OCI-LY3 (cell line): Measurements from ENCODE around the gene UBE2E2.

Experiments
- H2AFZ ChIP-seq: fragments of 200-600, 300-600 bp; shearing (Covaris generic); 2 replicates; pipeline ENCODE4 v1.6.0; 2014; ENCODE audit warnings: antibody characterized with exemption, low read depth, low read length
- H3K27ac ChIP-seq: fragments of 200-600, 300-600 bp; sonication (generic); 2 replicates; pipeline ENCODE4 v1.5.1; 2014; ENCODE audit warnings: mild to moderate bottlenecking, low read length, moderate library complexity, mixed read lengths
- H3K27me3 ChIP-seq: fragments of 200-600, 300-600 bp; sonication (generic); 2 replicates; pipeline ENCODE4 v1.6.1; 2014; ENCODE audit warnings: low read depth, low read length, mixed read lengths
- H3K36me3 ChIP-seq: fragments of 200-600, 300-600 bp; sonication (generic); replicated peaks from 2 replicates; pipeline ENCODE3; 2014; ENCODE audit warnings: low read depth, low read length, mixed read lengths
- H3K4me1 ChIP-seq: fragments of 300-600, 200-600 bp; sonication (generic); 2 replicates; pipeline ENCODE4 v1.6.1; 2014; ENCODE audit warnings: low read length, mixed read lengths
- H3K4me2 ChIP-seq: fragments of 200-600, 300-600 bp; sonication (generic); 2 replicates; pipeline ENCODE4 v1.6.1; 2014; ENCODE audit warnings: low read length, mixed read lengths
- H3K4me3 ChIP-seq: fragments of 300-600, 200-600 bp; sonication (generic); 2 replicates; pipeline ENCODE4 v1.5.1; 2014; ENCODE audit warnings: antibody characterized with exemption, mild to moderate bottlenecking, low read length, moderate library complexity
- H3K79me2 ChIP-seq: fragments of 300-600, 200-600 bp; shearing (Covaris generic); 2 replicates; pipeline ENCODE4 v1.6.1; 2014; ENCODE audit warnings: mild to moderate bottlenecking, low read length, mixed read lengths
- H3K9ac ChIP-seq: fragments of 300-600, 200-600 bp; shearing (Covaris generic); 2 replicates; pipeline ENCODE4 v1.6.0; 2014; ENCODE audit warnings: mild to moderate bottlenecking, low read length, moderate library complexity
- H3K9me3 ChIP-seq: fragments of 200-600, 300-600 bp; shearing (Covaris generic); 2 replicates; pipeline ENCODE4 v1.6.1; 2014; ENCODE audit warnings: low read length, mixed read lengths; ENCODE audit not compliant: insufficient read depth
- H4K20me1 ChIP-seq: fragments of 200-600, 300-600 bp; sonication (generic); 2 replicates; pipeline ENCODE4 v1.6.1; 2016; ENCODE audit warnings: low read length, mixed read lengths; ENCODE audit not compliant: insufficient read depth
- CTCF ChIP-seq: fragments of 200-600, 300-600 bp; sonication (generic); IDR thresholded peaks from 2 replicates; pipeline ENCODE4 v1.5.1; 2014; ENCODE audit warnings: antibody characterized with exemption, low read length, low read depth
- EZH2phosphoT487 ChIP-seq: fragments of 200-600 bp; shearing (Covaris generic); IDR thresholded peaks from 2 replicates; pipeline ENCODE4 v1.6.1; 2018; ENCODE audit warnings: antibody characterized with exemption, mixed run types, low read depth

The UBE2E2 gene

GRCh38 chr3:23619705-23620637, 416.8 kb downstream of the UBE2E2 start:
- Histone ChIP-seq H3K79me2 (no peaks in the 10 kb centered on the region), H3K4me3 (no peak overlapping the region), H3K27me3 (no peaks in the 10 kb centered on the region), H3K9ac (no peak overlapping the region), H3K4me1 (no peaks in the 10 kb centered on the region), H3K36me3 (no peaks in the 10 kb centered on the region), H4K20me1 (no peaks in the 10 kb centered on the region), H3K4me2 (no peak overlapping the region), H3K27ac (no peak overlapping the region), H2AFZ (no peak overlapping the region), H3K9me3 (no peaks in the 10 kb centered on the region)
- no peak for TF ChIP-seq CTCF
- no peak for TF ChIP-seq EZH2phosphoT487

DNA sequence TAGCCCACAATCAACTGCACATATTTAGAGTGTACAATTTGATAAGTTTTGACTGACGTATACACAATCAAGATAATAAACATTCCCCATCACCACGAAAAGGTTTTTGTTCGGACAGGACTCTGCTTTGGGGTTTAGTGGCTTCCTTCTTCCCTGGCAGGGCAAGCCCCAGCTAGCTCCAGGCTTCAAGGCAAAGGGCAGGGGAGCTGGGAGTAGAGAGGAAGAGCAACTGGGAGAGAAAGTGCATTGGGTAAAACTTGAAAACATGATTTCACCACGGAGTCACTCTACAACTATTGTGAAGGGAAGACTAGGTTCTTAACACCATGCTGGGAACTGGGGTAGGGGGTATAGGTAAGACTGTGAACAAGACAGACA, 417.5 kb downstream of the UBE2E2 start:
- H3K9ac ChIP-seq = no peak overlapping the region
- H3K4me3 ChIP-seq = no peak overlapping the region
- H3K4me1 ChIP-seq = no peaks in the 10 kb centered on the region
- H4K20me1 ChIP-seq = no peaks in the 10 kb centered on the region
- H3K27ac ChIP-seq = no peak overlapping the region
- no peaks in the 10 kb centered on the region for H3K27me3 ChIP-seq
- H3K36me3 ChIP-seq = no peaks in the 10 kb centered on the region
- H3K9me3 ChIP-seq = no peaks in the 10 kb centered on the region
- TF ChIP-seq EZH2phosphoT487 (no peak), CTCF (no peak)
- no peak overlapping the region for H2AFZ ChIP-seq
- H3K79me2 ChIP-seq = no peaks in the 10 kb centered on the region
- no peak overlapping the region for H3K4me2 ChIP-seq

DNA sequence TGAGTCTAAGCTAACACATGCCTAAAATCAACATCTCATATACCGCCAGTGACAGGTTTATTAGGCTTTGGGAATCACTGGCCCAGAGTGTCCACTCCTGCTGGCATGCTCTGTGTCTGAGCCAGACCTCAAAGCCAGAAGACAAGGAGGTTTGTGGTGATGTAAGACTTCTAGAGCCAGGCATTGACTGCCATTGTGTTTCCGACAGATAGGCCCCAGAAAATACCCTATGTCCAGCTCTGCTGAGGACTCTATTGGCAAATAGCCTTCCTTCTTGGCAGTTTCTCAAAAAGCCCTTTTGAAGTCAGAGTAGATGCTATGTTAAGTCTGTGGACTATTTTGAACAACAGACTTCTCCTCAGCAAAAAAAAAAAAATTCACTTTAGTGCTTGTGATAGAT, 420.7 kb downstream of the UBE2E2 start:
- Histone ChIP-seq H3K9me3 (no peaks in the 10 kb centered on the region), H3K27ac (no peak overlapping the region), H3K9ac (no peak overlapping the region), H3K4me3 (no peak overlapping the region), H3K4me1 (no peaks in the 10 kb centered on the region), H3K36me3 (no peaks in the 10 kb centered on the region), H2AFZ (no peak overlapping the region), H3K79me2 (no peaks in the 10 kb centered on the region), H4K20me1 (no peaks in the 10 kb centered on the region), H3K27me3 (no peaks in the 10 kb centered on the region), H3K4me2 (no peak overlapping the region)
- no peak for TF ChIP-seq CTCF
- no peak for TF ChIP-seq EZH2phosphoT487

DNA sequence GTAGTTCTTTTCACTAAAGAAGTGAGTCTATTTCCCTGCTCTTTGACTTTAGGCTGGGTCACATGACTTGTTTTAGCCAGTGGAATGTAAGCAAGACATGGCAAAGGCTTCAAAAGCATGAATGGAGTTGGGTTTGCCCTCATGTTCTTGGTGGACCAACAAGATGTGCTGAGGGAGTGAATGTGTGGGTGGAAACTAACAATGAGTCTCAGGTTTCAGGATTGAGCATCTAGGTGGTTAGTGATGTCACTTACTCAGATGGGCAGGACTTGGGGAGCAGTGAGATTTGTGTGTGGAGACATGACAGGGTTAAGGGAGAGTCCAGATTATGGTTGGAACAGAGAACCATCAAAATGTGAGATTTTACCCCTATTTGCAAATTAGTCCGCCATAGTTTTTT, 421.2 kb downstream of the UBE2E2 start:
- no peak overlapping the region for H3K4me3 ChIP-seq
- no peaks in the 10 kb centered on the region for H3K79me2 ChIP-seq
- no peak overlapping the region for H3K27ac ChIP-seq
- no peaks in the 10 kb centered on the region for H3K9me3 ChIP-seq
- no peaks in the 10 kb centered on the region for H3K4me1 ChIP-seq
- no peaks in the 10 kb centered on the region for H3K27me3 ChIP-seq
- H3K36me3 ChIP-seq = no peaks in the 10 kb centered on the region
- H2AFZ ChIP-seq = no peak overlapping the region
- no peak overlapping the region for H3K9ac ChIP-seq
- H3K4me2 ChIP-seq = no peak overlapping the region
- H4K20me1 ChIP-seq = no peaks in the 10 kb centered on the region
- no peak for TF ChIP-seq CTCF
- TF ChIP-seq EZH2phosphoT487 = no peak
